ENCODE measurements around the gene ZNHIT2. TPM values are rescaled to one million over a fixed set of nuclear protein-coding genes. Genes with fewer than 3 reads are reported as not detected.

Gene ZNHIT2
- total and polyA plus RNA-seq, 2 of the 8 experiments (the other 6 are each of a cell fraction or from before 2014, with no cell fraction given), result 13.0 to 16.1 TPM

DNA sequence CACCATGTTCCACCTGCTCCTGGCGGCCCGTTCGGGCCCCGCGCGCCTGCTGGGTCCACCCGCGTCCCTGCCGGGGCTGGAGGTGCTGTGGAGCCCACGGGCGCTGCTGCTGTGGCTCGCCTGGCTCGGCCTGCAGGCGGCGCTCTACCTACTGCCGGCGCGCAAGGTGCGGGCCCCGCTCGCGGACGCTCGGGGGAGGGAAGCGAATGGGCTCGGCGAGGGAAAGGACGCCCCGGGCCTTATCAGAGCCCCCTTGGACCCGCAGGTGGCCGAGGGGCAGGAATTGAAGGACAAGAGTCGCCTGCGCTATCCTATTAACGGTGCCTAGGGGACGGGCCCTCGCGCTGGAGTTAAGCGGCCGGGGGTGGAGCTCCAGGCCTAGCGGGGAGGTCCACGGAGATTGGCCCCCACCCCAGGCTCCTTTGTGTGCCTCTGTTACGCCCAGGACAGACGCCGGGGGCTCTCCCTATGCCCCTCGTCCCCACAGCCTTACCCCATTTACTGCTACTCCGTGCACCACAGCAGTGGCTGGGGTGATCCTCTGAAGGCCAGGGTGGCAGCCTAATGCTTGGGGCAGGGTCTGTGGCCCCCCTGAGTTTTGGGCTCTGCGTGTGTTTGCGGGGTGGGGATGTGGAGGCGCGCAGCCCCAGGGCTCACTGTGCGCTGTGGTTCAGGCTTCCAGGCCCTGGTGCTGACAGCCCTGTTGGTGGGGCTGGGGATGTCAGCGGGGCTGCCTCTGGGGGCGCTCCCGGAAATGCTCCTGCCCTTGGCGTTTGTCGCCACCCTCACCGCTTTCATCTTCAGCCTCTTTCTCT lies 4.7 kb downstream of the ZNHIT2 start (continued):
- TF ChIP-seq, protein P1, sequence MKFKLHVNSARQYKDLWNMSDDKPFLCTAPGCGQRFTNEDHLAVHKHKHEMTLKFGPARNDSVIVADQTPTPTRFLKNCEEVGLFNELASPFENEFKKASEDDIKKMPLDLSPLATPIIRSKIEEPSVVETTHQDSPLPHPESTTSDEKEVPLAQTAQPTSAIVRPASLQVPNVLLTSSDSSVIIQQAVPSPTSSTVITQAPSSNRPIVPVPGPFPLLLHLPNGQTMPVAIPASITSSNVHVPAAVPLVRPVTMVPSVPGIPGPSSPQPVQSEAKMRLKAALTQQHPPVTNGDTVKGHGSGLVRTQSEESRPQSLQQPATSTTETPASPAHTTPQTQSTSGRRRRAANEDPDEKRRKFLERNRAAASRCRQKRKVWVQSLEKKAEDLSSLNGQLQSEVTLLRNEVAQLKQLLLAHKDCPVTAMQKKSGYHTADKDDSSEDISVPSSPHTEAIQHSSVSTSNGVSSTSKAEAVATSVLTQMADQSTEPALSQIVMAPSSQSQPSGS (IDR thresholded peaks at IDR 0.05; ENCODE audit: low read length), result no peak
- TF ChIP-seq PHF8 (conservative IDR thresholded peaks at IDR 0.05; ENCODE audit: low read depth, low read length) (no peak), KDM1A (IDR thresholded peaks at IDR 0.05; ENCODE audit: borderline replicate concordance, low read length) (no peak)
